CD8-positive, alpha-beta memory T cell (primary cell): ENCODE results near the gene DOCK3. TPM values are rescaled to one million over a fixed set of nuclear protein-coding genes. Genes with fewer than 3 reads are reported as not detected.

ENCODE experiments used
- CTCF ChIA-PET: fragments of 350-600 bp; sonication (Branson Sonifier 250); formaldehyde crosslinking; loops from one replicate; lab custom pipeline; 2021; ENCODE audit warnings: antibody characterized with exemption; lab: Charles Lee
- POLR2A ChIA-PET: fragments of 350-600 bp; sonication (Branson Sonifier 250); formaldehyde crosslinking; loops from one replicate; lab custom pipeline; 2021; ENCODE audit warnings: antibody characterized with exemption; lab: Charles Lee
- DNase-seq, 5 donors: peaks; one replicate each; pipeline versions ENCODE4 v3.0.0 to v3.0.0-alpha.2; 2020 to 2022; ENCODE audit warnings: mixed read lengths in 1 of 5
- H3K27ac ChIP-seq: one replicate; pipeline ENCODE4 v1.7.0; 2013; ENCODE audit warnings: low read depth, mild to moderate bottlenecking, low read length, moderate library complexity
- H3K27me3 ChIP-seq: 2 replicates; pipeline ENCODE4 v1.7.0; 2013; ENCODE audit warnings: low read length, mild to moderate bottlenecking; ENCODE audit not compliant: insufficient read depth, poor library complexity, severe bottlenecking
- H3K36me3 ChIP-seq: 2 replicates; pipeline ENCODE4 v1.7.0; 2013; ENCODE audit warnings: mild to moderate bottlenecking, low read length, moderate library complexity; ENCODE audit not compliant: insufficient read depth
- H3K4me1 ChIP-seq: 2 replicates; pipeline ENCODE4 v1.7.0; 2013; ENCODE audit warnings: mild to moderate bottlenecking, low read length, moderate library complexity; ENCODE audit not compliant: insufficient read depth
- H3K4me3 ChIP-seq: 2 replicates; pipeline ENCODE4 v1.7.0; 2013; ENCODE audit warnings: mild to moderate bottlenecking, low read length
- H3K9me3 ChIP-seq: 2 replicates; pipeline ENCODE4 v1.7.0; 2013; ENCODE audit warnings: mild to moderate bottlenecking, low read length
- H3K27ac Mint-ChIP-seq, 8 donors: one replicate each; pipeline ENCODE4 v1.8.0; 2020 to 2021; ENCODE audit warnings: mixed read lengths in 8 of 8, mild to moderate bottlenecking in 6 of 8, inconsistent platforms in 3 of 8, moderate library complexity in 3 of 8
- H3K27me3 Mint-ChIP-seq, 2 donors: one replicate each; pipeline ENCODE4 v1.8.0; 2020 to 2021; ENCODE audit warnings: mixed read lengths in 2 of 2, mild to moderate bottlenecking in 1 of 2, moderate library complexity in 1 of 2
- H3K36me3 Mint-ChIP-seq, 3 donors: one replicate each; pipeline ENCODE4 v1.8.0; 2020 to 2021; ENCODE audit warnings: mixed read lengths in 3 of 3, inconsistent platforms in 1 of 3, mild to moderate bottlenecking in 1 of 3
- H3K4me1 Mint-ChIP-seq, 3 donors: one replicate each; pipeline ENCODE4 v1.8.0; 2020 to 2021; ENCODE audit warnings: mixed read lengths in 3 of 3, inconsistent platforms in 1 of 3, mild to moderate bottlenecking in 1 of 3
- H3K4me3 Mint-ChIP-seq, 7 donors: one replicate each; pipeline ENCODE4 v1.8.0; 2020 to 2021; ENCODE audit warnings: mixed read lengths in 7 of 7, mild to moderate bottlenecking in 6 of 7, moderate library complexity in 4 of 7, inconsistent platforms in 2 of 7
- H3K9me3 Mint-ChIP-seq, 5 donors: one replicate each; pipeline ENCODE4 v1.8.0; 2020 to 2022; ENCODE audit warnings: mixed read lengths in 5 of 5, mild to moderate bottlenecking in 3 of 5, moderate library complexity in 2 of 5, inconsistent platforms in 1 of 5
- polyA plus RNA-seq: library from polyadenylated mRNA; unstranded; fragments of 300-500 nt; fragmentation: Illumina TruSeq; gene quantifications from one replicate; pipeline ENCODE4 v1.2.3, GENCODE V29; 2021
- total RNA-seq, 2 experiments: library from RNA; stranded (reverse); gene quantifications; one replicate each; pipeline ENCODE4 v1.2.3, GENCODE V29; 2021

The DOCK3 gene
- total and polyA plus RNA-seq, 3 experiments from 2014 or later = 0.16 to 2.1 (median 2.0) TPM

GRCh38 chr3:51429138-51429537, 754.4 kb downstream of the DOCK3 start:
- Histone ChIP-seq H3K27me3 (no peaks in the 10 kb centered on the region), H3K9me3 (no peaks in the 10 kb centered on the region), H3K27ac (no peak overlapping the region), H3K4me1 (no peaks in the 10 kb centered on the region), H3K4me3 (no peak overlapping the region), H3K36me3 (peaks cover 38% of the 10 kb centered on the region)
- no peaks in the 10 kb centered on the region for H3K27me3 Mint-ChIP-seq
- DNase-seq = no peak
- no peak overlapping the region for H3K4me3 Mint-ChIP-seq
- H3K9me3 Mint-ChIP-seq = no peaks in the 10 kb centered on the region
- peaks cover 0 to 70% (median 10%) of the 10 kb centered on the region in 3 donors for H3K36me3 Mint-ChIP-seq
- H3K4me1 Mint-ChIP-seq = no peaks in the 10 kb centered on the region
- H3K27ac Mint-ChIP-seq = no peak overlapping the region
- CTCF ChIA-PET = no interaction called here
- POLR2A ChIA-PET = interaction anchor here (1.2 kb wide), 1 partner anchor 9 kb away, joined by 3 read pairs; no protein-coding TSS in a partner anchor

Other genes starting within 250 kb of the DOCK3 start
- 1 to 10 TPM in 1 of 2 experiments, under 1 TPM in 1; 0.73 to 1.1 TPM for gene CACNA2D2, start 171.3 kb upstream of the DOCK3 start, total RNA-seq
- 2.6 TPM for gene CACNA2D2, start 171.3 kb upstream of the DOCK3 start, polyA plus RNA-seq
- gene C3orf18, start 107.2 kb upstream of the DOCK3 start, total RNA-seq = 10 to 100 TPM; 11.5 to 13.0 TPM
- 15.8 TPM for gene C3orf18, start 107.2 kb upstream of the DOCK3 start, polyA plus RNA-seq
- 10 to 100 TPM; 51.8 to 55.0 TPM for gene HEMK1, start 105.4 kb upstream of the DOCK3 start, total RNA-seq
- gene HEMK1, start 105.4 kb upstream of the DOCK3 start, polyA plus RNA-seq = 27.4 TPM
- gene CISH, start 63.2 kb upstream of the DOCK3 start, total RNA-seq = 100 to 1,000 TPM; 216 to 222 TPM
- gene CISH, start 63.2 kb upstream of the DOCK3 start, polyA plus RNA-seq = 92.8 TPM
- gene MAPKAPK3, start 57.8 kb upstream of the DOCK3 start, total RNA-seq = 100 to 1,000 TPM; 153 to 156 TPM
- 57.0 TPM for gene MAPKAPK3, start 57.8 kb upstream of the DOCK3 start, polyA plus RNA-seq